CD14-positive monocyte (primary cell): ENCODE data around the gene BRD2. TPM values are rescaled to one million over a fixed set of nuclear protein-coding genes. Genes with fewer than 3 reads are reported as not detected.

Experiments
- DNase-seq, 3 donors: peaks; one replicate each; pipeline ENCODE4 v3.0.0-alpha.2; 2011 to 2022
- H2AFZ ChIP-seq: 2 replicates; pipeline ENCODE4 v1.6.0; 2012; ENCODE audit warnings: mild to moderate bottlenecking, low read depth, low read length, inconsistent platforms; ENCODE audit not compliant: insufficient read depth, poor library complexity, severe bottlenecking
- H3K27ac ChIP-seq, 2 donors: 1 replicate in 1 of 2; 2 replicates in 1 of 2; pipeline ENCODE4 v1.5.1; 2012 to 2013; ENCODE audit warnings: low read length in 2 of 2, control low read depth in 1 of 2, inconsistent platforms in 1 of 2, low read depth in 1 of 2, mild to moderate bottlenecking in 1 of 2
- H3K27me3 ChIP-seq, 2 donors: one replicate each; pipeline versions ENCODE4 v1.6.0 to v1.6.1; 2011 to 2013; ENCODE audit warnings: low read length in 2 of 2; ENCODE audit not compliant: control insufficient read depth in 2 of 2, insufficient read depth in 2 of 2
- H3K36me3 ChIP-seq, 2 donors: replicated peaks in 1 of 2; 1 replicate in 1 of 2; 2 replicates in 1 of 2; pipeline versions ENCODE4 v1.5.1 to v1.6.1; 2012 to 2013; ENCODE audit warnings: low read length in 2 of 2, control low read depth in 1 of 2, inconsistent platforms in 1 of 2, mild to moderate bottlenecking in 1 of 2; ENCODE audit not compliant: insufficient read depth in 2 of 2, control insufficient read depth in 1 of 2
- H3K4me1 ChIP-seq, 2 donors: 1 replicate in 1 of 2; 2 replicates in 1 of 2; pipeline versions ENCODE4 v1.5.1 to v1.6.1; 2012 to 2013; ENCODE audit warnings: low read length in 2 of 2, control low read depth in 1 of 2, inconsistent platforms in 1 of 2, mild to moderate bottlenecking in 1 of 2, moderate library complexity in 1 of 2; ENCODE audit not compliant: insufficient read depth in 2 of 2, control insufficient read depth in 1 of 2
- H3K4me2 ChIP-seq: replicated peaks from 2 replicates; pipeline ENCODE3; 2012; ENCODE audit warnings: low read length, moderate library complexity, mild to moderate bottlenecking; ENCODE audit not compliant: poor library complexity, severe bottlenecking; ENCODE audit errors: extremely low read depth
- H3K4me3 ChIP-seq, 3 experiments: fragments of 200-600 bp in 1 of 3; sonication (generic) in 1 of 3; replicated peaks in 1 of 3; 1 replicate in 2 of 3; 2 replicates in 1 of 3; pipeline ENCODE4 v1.5.1; 2011 to 2013; ENCODE audit warnings: low read length in 3 of 3, mild to moderate bottlenecking in 3 of 3, control low read depth in 2 of 3, low read depth in 2 of 3, inconsistent platforms in 1 of 3, moderate library complexity in 1 of 3
- H3K79me2 ChIP-seq: 2 replicates; pipeline ENCODE4 v1.6.0; 2012; ENCODE audit warnings: mild to moderate bottlenecking, control low read depth, inconsistent platforms, low read length, moderate library complexity; ENCODE audit not compliant: insufficient read depth
- H3K9ac ChIP-seq: 2 replicates; pipeline ENCODE4 v1.6.0; 2017; ENCODE audit warnings: low read length, mild to moderate bottlenecking; ENCODE audit not compliant: insufficient read depth, poor library complexity, severe bottlenecking
- H3K9me3 ChIP-seq, 2 donors: replicated peaks in 1 of 2; 1 replicate in 1 of 2; 2 replicates in 1 of 2; pipeline versions ENCODE4 v1.5.1 to v1.6.1; 2012 to 2013; ENCODE audit warnings: low read length in 2 of 2, control low read depth in 1 of 2; ENCODE audit not compliant: control insufficient read depth in 1 of 2, insufficient read depth in 1 of 2
- H4K20me1 ChIP-seq: 2 replicates; pipeline ENCODE4 v1.6.0; 2012; ENCODE audit warnings: mild to moderate bottlenecking, low read length, control low read depth, moderate library complexity; ENCODE audit not compliant: insufficient read depth
- H3K27ac Mint-ChIP-seq, 7 donors: one replicate each; pipeline ENCODE4 v1.8.0; 2020; ENCODE audit warnings: mild to moderate bottlenecking in 7 of 7, mixed read lengths in 7 of 7, moderate library complexity in 6 of 7, inconsistent platforms in 2 of 7
- H3K27me3 Mint-ChIP-seq, 3 donors: one replicate each; pipeline ENCODE4 v1.8.0; 2021 to 2022; ENCODE audit warnings: low read depth in 3 of 3, mild to moderate bottlenecking in 3 of 3, mixed read lengths in 3 of 3, moderate library complexity in 3 of 3, inconsistent platforms in 1 of 3
- H3K36me3 Mint-ChIP-seq, 2 donors: one replicate each; pipeline ENCODE4 v1.8.0; 2020; ENCODE audit warnings: mixed read lengths in 2 of 2, inconsistent platforms in 1 of 2, mild to moderate bottlenecking in 1 of 2
- H3K4me1 Mint-ChIP-seq: one replicate; pipeline ENCODE4 v1.8.0; 2020; ENCODE audit warnings: mild to moderate bottlenecking, mixed read lengths
- H3K4me3 Mint-ChIP-seq, 2 donors: one replicate each; pipeline ENCODE4 v1.8.0; 2020; ENCODE audit warnings: mild to moderate bottlenecking in 2 of 2, mixed read lengths in 2 of 2, moderate library complexity in 1 of 2
- H3K9me3 Mint-ChIP-seq, 7 donors: one replicate each; pipeline ENCODE4 v1.8.0; 2020 to 2022; ENCODE audit warnings: mixed read lengths in 7 of 7, mild to moderate bottlenecking in 6 of 7, moderate library complexity in 6 of 7, inconsistent platforms in 2 of 7
- WGBS: methylation state at CpG from one replicate; pipeline ENCODE4 v1.1.5; 2013; ENCODE audit warnings: missing lambda C conversion rate; ENCODE audit not compliant: insufficient coverage; 5-methylcytosine and 5-hydroxymethylcytosine counted together
- intact Hi-C, 2 donors: fragments of 100-400 bp; cut with micrococcal nuclease; formaldehyde crosslinking; loops; one replicate each; pipeline versions ENCODE4 v1.15.0 to v1.15.1; 2023
- polyA plus RNA-seq, 3 donors: library from polyadenylated mRNA; depleted of rRNA in 1 of 3; unstranded in 2 of 3; stranded (reverse) in 1 of 3; fragments of 300-500 nt in 2 of 3; fragments of >200 nt in 1 of 3; fragmentation: Illumina TruSeq in 2 of 3; gene quantifications; 1 replicate in 2 of 3; 2 replicates in 1 of 3; pipeline ENCODE4 v1.2.3, GENCODE V29; 2012 to 2021
- TF ChIP-seq, protein P1 (sequence below): fragments of 200-600 bp; IDR thresholded peaks from one replicate; pipeline ENCODE4 v1.8.0; 2022; ENCODE audit warnings: antibody characterized with exemption, mild to moderate bottlenecking

BRD2 gene
- polyA plus RNA-seq, 3 donors: 9.6 to 475 (median 21.7) TPM

DNA sequence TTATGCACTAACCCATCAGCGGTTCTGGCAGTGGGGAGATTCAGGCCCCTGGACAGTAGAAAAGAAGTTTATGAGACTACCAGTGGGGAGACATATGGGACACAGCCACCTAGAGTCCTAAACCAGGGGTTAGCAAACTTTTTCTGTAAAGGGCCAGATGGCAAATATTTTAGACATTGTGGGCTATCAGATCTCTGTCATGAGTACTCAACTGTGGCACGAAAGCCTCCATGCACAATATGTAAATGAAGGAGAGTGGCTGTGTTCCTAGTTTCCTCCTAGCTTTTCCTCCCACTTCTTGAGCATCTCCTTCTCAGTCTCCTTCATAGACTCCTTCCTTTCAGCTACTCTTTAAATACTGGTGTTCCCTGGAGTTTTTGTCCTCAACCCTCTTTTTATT is 12.2 kb upstream of the BRD2 start:
- Histone ChIP-seq H3K4me2 (no peak overlapping the region), H3K9ac (no peak overlapping the region), H3K27me3 (no peaks in the 10 kb centered on the region), H3K4me1 (peaks cover 32 to 33% of the 10 kb centered on the region in 2 donors), H3K27ac (no peak overlapping the region), H3K79me2 (peaks cover 73% of the 10 kb centered on the region), H4K20me1 (no peaks in the 10 kb centered on the region), H3K36me3 (no peaks in the 10 kb centered on the region), H2AFZ (no peak overlapping the region), H3K4me3 (no peak overlapping the region), H3K9me3 (no peaks in the 10 kb centered on the region)
- Mint-ChIP-seq H3K9me3 (no peaks in the 10 kb centered on the region), H3K27ac (no peak overlapping the region), H3K27me3 (no peaks in the 10 kb centered on the region), H3K4me1 (peaks cover 39% of the 10 kb centered on the region), H3K4me3 (no peak overlapping the region), H3K36me3 (peaks cover 5 to 9% of the 10 kb centered on the region in 2 donors)
- WGBS: no CpG with 5 or more reads among the region's 2 CpGs
- DNase-seq: no peak
- TF ChIP-seq, protein P1, sequence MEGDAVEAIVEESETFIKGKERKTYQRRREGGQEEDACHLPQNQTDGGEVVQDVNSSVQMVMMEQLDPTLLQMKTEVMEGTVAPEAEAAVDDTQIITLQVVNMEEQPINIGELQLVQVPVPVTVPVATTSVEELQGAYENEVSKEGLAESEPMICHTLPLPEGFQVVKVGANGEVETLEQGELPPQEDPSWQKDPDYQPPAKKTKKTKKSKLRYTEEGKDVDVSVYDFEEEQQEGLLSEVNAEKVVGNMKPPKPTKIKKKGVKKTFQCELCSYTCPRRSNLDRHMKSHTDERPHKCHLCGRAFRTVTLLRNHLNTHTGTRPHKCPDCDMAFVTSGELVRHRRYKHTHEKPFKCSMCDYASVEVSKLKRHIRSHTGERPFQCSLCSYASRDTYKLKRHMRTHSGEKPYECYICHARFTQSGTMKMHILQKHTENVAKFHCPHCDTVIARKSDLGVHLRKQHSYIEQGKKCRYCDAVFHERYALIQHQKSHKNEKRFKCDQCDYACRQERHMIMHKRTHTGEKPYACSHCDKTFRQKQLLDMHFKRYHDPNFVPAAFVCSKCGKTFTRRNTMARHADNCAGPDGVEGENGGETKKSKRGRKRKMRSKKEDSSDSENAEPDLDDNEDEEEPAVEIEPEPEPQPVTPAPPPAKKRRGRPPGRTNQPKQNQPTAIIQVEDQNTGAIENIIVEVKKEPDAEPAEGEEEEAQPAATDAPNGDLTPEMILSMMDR: no peak
- intact Hi-C loops: no loop called here

DNA sequence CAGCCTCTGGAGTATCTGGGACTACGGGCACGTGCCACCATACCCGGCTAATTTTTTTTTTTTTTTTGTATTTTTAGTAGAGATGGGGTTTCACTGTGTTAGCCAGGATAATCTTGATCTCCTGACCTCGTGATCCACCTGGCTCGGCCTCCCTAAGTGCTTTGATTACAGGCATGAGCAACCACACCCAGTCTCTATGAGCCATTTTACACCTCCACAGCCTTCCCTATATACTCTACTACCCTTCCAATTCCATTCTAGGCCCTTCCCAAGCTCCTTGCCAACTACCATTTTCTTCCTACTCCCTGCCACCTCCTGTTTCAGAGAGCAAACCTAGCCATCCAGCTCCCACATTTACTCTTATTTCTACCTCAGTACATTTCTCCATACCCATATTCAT is 7.8 kb upstream of the BRD2 start:
- Mint-ChIP-seq H3K27ac (no peak overlapping the region), H3K9me3 (no peaks in the 10 kb centered on the region), H3K4me1 (peaks cover 33% of the 10 kb centered on the region), H3K4me3 (no peak overlapping the region), H3K27me3 (no peaks in the 10 kb centered on the region), H3K36me3 (peaks cover 5 to 13% of the 10 kb centered on the region in 2 donors)
- no peak for DNase-seq
- no peaks in the 10 kb centered on the region for H3K27me3 ChIP-seq
- TF ChIP-seq, protein P1: no peak
- H3K4me1 ChIP-seq: peaks cover 18 to 36% of the 10 kb centered on the region in 2 donors
- no peak overlapping the region for H3K4me2 ChIP-seq
- WGBS: no CpG with 5 or more reads among the region's 5 CpGs
- H3K79me2 ChIP-seq: peaks cover 93% of the 10 kb centered on the region
- no peak overlapping the region for H3K4me3 ChIP-seq
- intact Hi-C loops: no loop called here
- no peak overlapping the region for H2AFZ ChIP-seq
- H3K27ac ChIP-seq: no peak overlapping the region
- peaks cover 8% of the 10 kb centered on the region for H4K20me1 ChIP-seq
- no peaks in the 10 kb centered on the region for H3K36me3 ChIP-seq
- no peaks in the 10 kb centered on the region for H3K9me3 ChIP-seq
- H3K9ac ChIP-seq: no peak overlapping the region
